H9 (cell line): Measurements from ENCODE around the gene IL20RA. TPM values are rescaled to one million over a fixed set of nuclear protein-coding genes. Genes with fewer than 3 reads are reported as not detected.
A peak's percentile ranks its signal among the peaks of the same experiment; 100 is the strongest.

Source experiments
- DNase-seq: peaks from one replicate; pipeline ENCODE4 v3.0.0-alpha.2; 2017
- H2AFZ ChIP-seq: one replicate; pipeline ENCODE4 v1.6.1; 2013; ENCODE audit warnings: mild to moderate bottlenecking, low read length, control low read depth, moderate library complexity
- H2AK5ac ChIP-seq: 2 replicates; pipeline ENCODE4 v1.6.1; 2013; ENCODE audit warnings: low read length, control low read depth, mixed read lengths; ENCODE audit not compliant: insufficient read length
- H2BK120ac ChIP-seq: one replicate; pipeline ENCODE4 v1.6.1; 2013; ENCODE audit warnings: low read depth, mild to moderate bottlenecking, low read length, control low read depth, inconsistent platforms; ENCODE audit not compliant: poor library complexity, severe bottlenecking
- H2BK12ac ChIP-seq: 2 replicates; pipeline ENCODE4 v1.6.1; 2013; ENCODE audit warnings: low read length, control low read depth, mixed read lengths, low read depth; ENCODE audit not compliant: insufficient read length
- H2BK15ac ChIP-seq: 2 replicates; pipeline ENCODE4 v1.6.1; 2013; ENCODE audit warnings: low read depth, low read length, control low read depth
- H2BK20ac ChIP-seq: one replicate; pipeline ENCODE4 v1.6.1; 2013; ENCODE audit warnings: low read depth, mild to moderate bottlenecking, low read length, control low read depth, inconsistent platforms; ENCODE audit not compliant: poor library complexity, severe bottlenecking
- H2BK5ac ChIP-seq: 2 replicates; pipeline ENCODE4 v1.6.1; 2013; ENCODE audit warnings: low read length, control low read depth, mixed read lengths; ENCODE audit not compliant: insufficient read length
- H3K14ac ChIP-seq: 2 replicates; pipeline ENCODE4 v1.6.1; 2013; ENCODE audit warnings: low read length, control low read depth; ENCODE audit not compliant: insufficient read depth
- H3K18ac ChIP-seq: 2 replicates; pipeline ENCODE4 v1.6.1; 2013; ENCODE audit warnings: low read depth, mild to moderate bottlenecking, mixed read lengths, low read length, control low read depth; ENCODE audit not compliant: insufficient read length
- H3K23ac ChIP-seq: 2 replicates; pipeline ENCODE4 v1.6.1; 2013; ENCODE audit warnings: low read length, control low read depth, mixed read lengths, low read depth; ENCODE audit not compliant: insufficient read length
- H3K23me2 ChIP-seq: 2 replicates; pipeline ENCODE4 v1.6.1; 2013; ENCODE audit warnings: low read depth, mild to moderate bottlenecking, mixed read lengths, low read length, control low read depth; ENCODE audit not compliant: insufficient read length, poor library complexity, severe bottlenecking
- H3K27ac ChIP-seq: 2 replicates; pipeline ENCODE4 v1.5.1; 2013; ENCODE audit warnings: low read length, control low read depth, mixed read lengths, low read depth; ENCODE audit not compliant: insufficient read length
- H3K27me3 ChIP-seq: 2 replicates; pipeline ENCODE4 v1.6.1; 2013; ENCODE audit warnings: low read length, control low read depth, inconsistent platforms; ENCODE audit not compliant: insufficient read depth
- H3K4ac ChIP-seq: 2 replicates; pipeline ENCODE4 v1.6.1; 2013; ENCODE audit warnings: low read depth, mild to moderate bottlenecking, control low read depth, inconsistent platforms, low read length, moderate library complexity
- H3K4me1 ChIP-seq: 2 replicates; pipeline ENCODE4 v1.6.1; 2013; ENCODE audit warnings: low read length, control low read depth, inconsistent platforms; ENCODE audit not compliant: insufficient read depth
- H3K4me2 ChIP-seq: 2 replicates; pipeline ENCODE4 v1.6.1; 2013; ENCODE audit warnings: low read length, control low read depth, mixed read lengths; ENCODE audit not compliant: insufficient read length, insufficient read depth
- H3K56ac ChIP-seq: 2 replicates; pipeline ENCODE4 v1.6.1; 2013; ENCODE audit warnings: low read depth, mild to moderate bottlenecking, mixed read lengths, low read length, control low read depth; ENCODE audit not compliant: insufficient read length
- H3K79me1 ChIP-seq: 2 replicates; pipeline ENCODE4 v1.6.1; 2013; ENCODE audit warnings: low read depth, mild to moderate bottlenecking, moderate library complexity, low read length, control low read depth, inconsistent platforms; ENCODE audit not compliant: insufficient read depth, poor library complexity, severe bottlenecking
- H3K79me2 ChIP-seq: 2 replicates; pipeline ENCODE4 v1.6.1; 2013; ENCODE audit warnings: low read length, control low read depth, inconsistent platforms; ENCODE audit not compliant: insufficient read depth
- H3K9ac ChIP-seq: 2 replicates; pipeline ENCODE4 v1.6.1; 2013; ENCODE audit warnings: low read length, control low read depth, mixed read lengths; ENCODE audit not compliant: insufficient read length; ENCODE audit errors: extremely low read depth
- H3K9me3 ChIP-seq: one replicate; pipeline ENCODE4 v1.6.1; 2013; ENCODE audit warnings: low read depth, low read length, inconsistent platforms; ENCODE audit not compliant: control insufficient read depth
- H3T11ph ChIP-seq: one replicate; pipeline ENCODE4 v1.6.1; 2013; ENCODE audit warnings: mild to moderate bottlenecking, low read length, control low read depth, inconsistent platforms
- H4K20me1 ChIP-seq: one replicate; pipeline ENCODE4 v1.6.1; 2013; ENCODE audit not compliant: control insufficient read depth, insufficient read length, insufficient read depth
- H4K5ac ChIP-seq: 2 replicates; pipeline ENCODE4 v1.6.1; 2013; ENCODE audit warnings: low read depth, mild to moderate bottlenecking, mixed read lengths, low read length, control low read depth; ENCODE audit not compliant: insufficient read length
- H4K8ac ChIP-seq: replicated peaks from 2 replicates; pipeline ENCODE4 v1.6.1; 2013; ENCODE audit warnings: low read length, control low read depth, mixed read lengths, low read depth; ENCODE audit not compliant: insufficient read length
- H4K91ac ChIP-seq: 2 replicates; pipeline ENCODE4 v1.6.1; 2013; ENCODE audit warnings: low read depth, mild to moderate bottlenecking, moderate library complexity, mixed read lengths, low read length, control low read depth; ENCODE audit not compliant: insufficient read length
- H3K27ac Mint-ChIP-seq, 3 experiments: 2 replicates in 2 of 3; 3 replicates in 1 of 3; pipeline ENCODE4 v1.8.0; 2020 to 2021; ENCODE audit warnings: mixed read lengths in 3 of 3, mild to moderate bottlenecking in 1 of 3, moderate library complexity in 1 of 3
- H3K27me3 Mint-ChIP-seq: 2 replicates; pipeline ENCODE4 v1.8.0; 2021; ENCODE audit warnings: low read depth, mild to moderate bottlenecking, moderate library complexity, mixed read lengths
- H3K36me3 Mint-ChIP-seq, 3 experiments: 2 replicates in 2 of 3; 3 replicates in 1 of 3; pipeline ENCODE4 v1.8.0; 2020 to 2021; ENCODE audit warnings: low read depth in 3 of 3, mixed read lengths in 3 of 3; ENCODE audit not compliant: insufficient read depth in 1 of 3
- H3K4me1 Mint-ChIP-seq, 2 experiments: 2 replicates each; pipeline ENCODE4 v1.8.0; 2020; ENCODE audit warnings: mixed read lengths in 2 of 2
- H3K4me3 Mint-ChIP-seq, 2 experiments: 2 replicates in 1 of 2; 3 replicates in 1 of 2; pipeline ENCODE4 v1.8.0; 2020 to 2021; ENCODE audit warnings: mild to moderate bottlenecking in 2 of 2, mixed read lengths in 2 of 2, moderate library complexity in 1 of 2
- H3K9me3 Mint-ChIP-seq, 2 experiments: 2 replicates in 1 of 2; 3 replicates in 1 of 2; pipeline ENCODE4 v1.8.0; 2020; ENCODE audit warnings: mild to moderate bottlenecking in 2 of 2, mixed read lengths in 2 of 2, moderate library complexity in 1 of 2
- CTCF ChIP-seq: fragments of 200-600 bp; sonication (generic); conservative IDR thresholded peaks from 3 replicates; pipeline ENCODE4 v1.8.0; 2021; ENCODE audit warnings: antibody characterized with exemption, mild to moderate bottlenecking
- WGBS: extraction: QIAGEN DNeasy Blood & Tissue Kit; methylation state at CpG from one replicate; pipeline ENCODE4 v1.1.7; 2013; ENCODE audit warnings: missing lambda C conversion rate, low lambda C conversion rate, mixed read lengths; ENCODE audit not compliant: insufficient read length; ENCODE audit errors: extremely low coverage; 5-methylcytosine and 5-hydroxymethylcytosine counted together
- total RNA-seq: library from RNA; stranded (reverse); gene quantifications from 2 replicates; pipeline ENCODE4 v1.2.1, GENCODE V29; 2021

The IL20RA gene
- total RNA-seq, 1 experiment from 2014 or later = 0.74 TPM

GRCh38 chr6:137001977-137002302 lies 42.8 kb downstream of the IL20RA start:
- no peak overlapping the region for H2BK15ac ChIP-seq
- H2AK5ac ChIP-seq = no peak overlapping the region
- H2AFZ ChIP-seq = no peak overlapping the region
- no peak overlapping the region for H4K8ac ChIP-seq
- H3K27ac Mint-ChIP-seq = peak overlapping the region in 1 of 3 experiments; percentile 93; a peak in 2 of 7 replicates
- peaks cover 3% of the 10 kb centered on the region; the same call in 1 of the 2 replicates for H3K4me1 ChIP-seq
- H2BK120ac ChIP-seq = no peak overlapping the region
- H3K79me1 ChIP-seq = no peaks in the 10 kb centered on the region
- H4K91ac ChIP-seq = no peak overlapping the region
- TF ChIP-seq CTCF = no peak
- peak overlapping the region; percentile 85 for H3K4me2 ChIP-seq
- no peak overlapping the region for H4K5ac ChIP-seq
- no peak overlapping the region for H2BK12ac ChIP-seq
- no peak overlapping the region; the same call in 1 of the 2 replicates for H3K14ac ChIP-seq
- H3K36me3 Mint-ChIP-seq = no peaks in the 10 kb centered on the region
- H3K9ac ChIP-seq = no peak overlapping the region
- H2BK20ac ChIP-seq = no peak overlapping the region
- no peaks in the 10 kb centered on the region for H3K27me3 ChIP-seq
- no peak overlapping the region for H3K27ac ChIP-seq
- H3T11ph ChIP-seq = no peak overlapping the region
- H3K23me2 ChIP-seq = peaks cover 6% of the 10 kb centered on the region
- H3K4me3 Mint-ChIP-seq = peak overlapping the region; percentile 43 to 78
- H3K9me3 ChIP-seq = no peaks in the 10 kb centered on the region
- no peaks in the 10 kb centered on the region for H4K20me1 ChIP-seq
- H3K27me3 Mint-ChIP-seq = peaks cover 14% of the 10 kb centered on the region
- H3K18ac ChIP-seq = no peak overlapping the region
- no peak overlapping the region for H3K4ac ChIP-seq
- no CpG with 5 or more reads among the region's 7 CpGs for WGBS
- H2BK5ac ChIP-seq = no peak overlapping the region
- no peaks in the 10 kb centered on the region for H3K9me3 Mint-ChIP-seq
- DNase-seq = no peak
- H3K79me2 ChIP-seq = no peaks in the 10 kb centered on the region
- no peak overlapping the region for H3K23ac ChIP-seq
- H3K56ac ChIP-seq = no peak overlapping the region
- peaks cover 19 to 20% of the 10 kb centered on the region in 2 experiments for H3K4me1 Mint-ChIP-seq
